NCI-H2196 (cell line): Measurements from ENCODE around the gene SAMD5.

Experiments
- DNase-seq: peaks from one replicate; lab custom pipeline; 2025; ENCODE audit not compliant: unreplicated experiment; lab: John Stamatoyannopoulos, UW

Gene SAMD5

GRCh38 chr6:147564556-147564955 is 56.1 kb downstream of the SAMD5 start:
- no peak for DNase-seq

- no peak for DNase-seq
Measured at GRCh38 chr6:147566244-147566898, 57.9 kb downstream of the SAMD5 start.

- no peak for DNase-seq
Measured at GRCh38 chr6:147567141-147567805, 58.8 kb downstream of the SAMD5 start.

GRCh38 chr6:147569788-147570187 is 61.3 kb downstream of the SAMD5 start:
- no peak for DNase-seq

GRCh38 chr6:147570681-147571080 is 62.2 kb downstream of the SAMD5 start:
- no peak for DNase-seq

GRCh38 chr6:147577488-147577887 is 69.0 kb downstream of the SAMD5 start:
- no peak for DNase-seq

- no peak for DNase-seq
Measured at GRCh38 chr6:147578159-147578558, 69.7 kb downstream of the SAMD5 start.

GRCh38 chr6:147578883-147579282 is 70.4 kb downstream of the SAMD5 start:
- DNase-seq: no peak

GRCh38 chr6:147579667-147580066 is 71.2 kb downstream of the SAMD5 start:
- DNase-seq: no peak

GRCh38 chr6:147582991-147583390 is 74.5 kb downstream of the SAMD5 start:
- DNase-seq: no peak

- DNase-seq: no peak
Measured at GRCh38 chr6:147585256-147585655, 76.8 kb downstream of the SAMD5 start.

GRCh38 chr6:147586044-147586443 is 77.6 kb downstream of the SAMD5 start:
- DNase-seq: no peak

- DNase-seq: no peak
Measured at GRCh38 chr6:147587907-147588306, 79.4 kb downstream of the SAMD5 start.

- DNase-seq: no peak
Measured at GRCh38 chr6:147588469-147588868, 80.0 kb downstream of the SAMD5 start.

- DNase-seq: no peak
Measured at GRCh38 chr6:147589739-147590250, 81.3 kb downstream of the SAMD5 start.

- no peak for DNase-seq
Measured at GRCh38 chr6:147595961-147596360, 87.5 kb downstream of the SAMD5 start.

GRCh38 chr6:147603392-147604081 is 95.0 kb downstream of the SAMD5 start:
- DNase-seq: no peak

- no peak for DNase-seq
Measured at GRCh38 chr6:147604373-147604772, 95.9 kb downstream of the SAMD5 start.

- no peak for DNase-seq
Measured at GRCh38 chr6:147611992-147612391, 103.5 kb downstream of the SAMD5 start.

GRCh38 chr6:147614501-147614900 is 106.0 kb downstream of the SAMD5 start:
- no peak for DNase-seq

- DNase-seq: no peak
Measured at GRCh38 chr6:147615659-147616456, 107.4 kb downstream of the SAMD5 start.
